HG03442 (cell line): ENCODE data around the gene ISG20L2.

ENCODE experiments used
- ATAC-seq: cut with Tn5 transposase; IDR thresholded peaks from one replicate; pipeline ENCODE4 v1.9.1; 2021; ENCODE audit warnings: mild to moderate bottlenecking, moderate library complexity; ENCODE audit not compliant: unreplicated experiment

The ISG20L2 gene

DNA sequence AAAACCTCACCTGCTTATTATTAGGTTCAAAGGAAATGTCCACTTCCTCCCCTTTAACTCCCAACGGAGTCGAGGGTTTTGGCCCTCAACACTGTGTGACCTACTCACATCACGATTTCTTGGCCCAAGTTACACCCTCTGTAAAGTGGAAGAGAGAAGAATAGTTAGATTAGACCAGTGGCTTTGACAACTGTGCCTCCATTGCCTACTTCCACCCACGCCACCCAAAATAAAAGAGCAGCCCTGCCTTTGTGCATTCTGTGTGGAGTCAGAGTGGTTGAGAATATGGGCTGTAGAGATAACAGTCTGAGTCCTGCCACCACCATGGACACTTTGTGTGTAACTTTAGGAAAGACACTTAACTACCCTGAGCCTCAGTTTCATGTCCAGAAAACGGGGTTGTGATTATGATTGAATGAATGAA is 27.0 kb upstream of the ISG20L2 start:
- ATAC-seq, result no peak

DNA sequence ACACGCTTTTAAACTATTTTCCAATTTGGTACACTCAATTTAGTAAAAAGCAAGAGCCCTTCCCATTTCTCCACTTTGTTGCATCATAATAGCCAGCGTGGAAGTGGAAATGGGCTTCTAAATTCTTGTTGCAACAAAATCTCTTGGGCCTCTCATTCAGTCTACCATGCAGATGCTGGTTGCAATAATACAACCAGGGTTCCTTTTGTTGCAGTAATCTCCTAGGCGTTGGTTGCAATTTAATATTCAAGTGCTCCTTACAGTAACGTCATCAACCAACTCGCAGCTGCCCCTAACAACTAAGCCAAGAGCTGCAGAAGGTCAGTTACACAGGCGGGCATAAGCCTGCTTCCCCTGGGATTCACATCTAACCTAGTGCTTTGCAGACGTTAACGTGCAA is 25.7 kb upstream of the ISG20L2 start:
- no peak for ATAC-seq

DNA sequence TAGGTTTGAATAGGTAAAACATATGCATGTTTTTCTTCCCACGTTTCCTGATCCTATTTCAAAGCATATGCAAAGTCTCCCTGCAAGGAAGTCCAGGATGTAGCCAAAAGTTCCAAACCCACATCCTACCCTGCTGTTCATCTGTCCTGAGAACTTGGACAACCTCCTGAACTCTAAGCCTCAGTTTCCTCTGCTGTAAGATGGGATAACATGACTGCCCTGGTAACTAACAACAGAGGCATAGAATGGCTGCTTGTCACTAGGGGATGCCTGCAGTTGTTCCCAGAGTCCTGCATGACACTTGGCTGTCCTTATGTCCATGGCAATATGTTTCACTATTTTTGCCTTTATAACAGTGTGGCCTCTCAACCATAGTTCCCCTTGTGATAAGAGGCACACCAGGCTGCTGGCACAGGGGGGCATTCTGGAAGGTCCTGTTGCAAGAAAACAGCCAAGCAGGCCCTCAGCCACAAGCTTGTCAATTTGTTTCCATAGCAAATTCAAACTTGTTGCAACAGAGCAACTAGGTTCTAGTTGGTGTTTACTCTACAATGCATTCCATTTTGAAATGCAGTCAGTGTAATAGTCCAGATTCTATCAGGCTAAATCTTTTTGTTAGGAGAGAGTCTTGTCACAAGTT is 24.4 kb upstream of the ISG20L2 start:
- no peak for ATAC-seq

DNA sequence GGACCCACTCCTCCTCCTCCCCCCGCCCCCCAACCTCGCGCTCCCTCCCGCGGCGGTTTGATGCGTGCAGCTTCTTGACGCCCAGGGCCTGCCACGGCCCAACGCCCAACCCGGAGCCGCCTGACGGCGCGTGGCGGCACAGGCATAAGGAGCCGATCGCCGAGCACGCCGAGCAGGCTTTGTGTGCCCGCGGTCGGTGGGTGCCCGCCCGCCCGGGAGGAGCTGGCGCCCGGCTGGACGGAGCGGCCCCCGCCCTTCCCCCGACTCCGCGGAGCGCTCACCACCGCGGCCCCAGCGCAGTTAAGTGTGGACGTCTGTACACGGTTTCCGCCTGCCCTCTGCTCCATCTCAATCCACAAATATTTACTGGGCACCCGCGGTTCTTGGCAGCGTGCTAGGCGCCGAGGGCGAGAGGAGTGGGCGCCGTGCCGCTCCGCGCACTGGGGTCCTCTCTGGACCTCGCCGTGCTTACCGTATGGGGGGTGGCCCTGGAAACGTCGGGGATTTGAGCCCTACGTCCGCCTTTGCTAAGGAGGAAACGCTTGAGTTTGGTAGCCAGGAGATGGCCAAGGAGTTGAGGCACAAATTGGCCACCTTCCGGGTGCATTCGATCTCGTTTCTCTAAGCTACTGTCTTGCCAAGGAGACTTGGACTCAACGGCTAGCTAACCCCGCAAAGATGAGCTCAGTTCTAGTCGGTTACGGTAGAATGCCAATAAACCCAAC is 23.4 kb upstream of the ISG20L2 start:
- peak; percentile 60 for ATAC-seq

DNA sequence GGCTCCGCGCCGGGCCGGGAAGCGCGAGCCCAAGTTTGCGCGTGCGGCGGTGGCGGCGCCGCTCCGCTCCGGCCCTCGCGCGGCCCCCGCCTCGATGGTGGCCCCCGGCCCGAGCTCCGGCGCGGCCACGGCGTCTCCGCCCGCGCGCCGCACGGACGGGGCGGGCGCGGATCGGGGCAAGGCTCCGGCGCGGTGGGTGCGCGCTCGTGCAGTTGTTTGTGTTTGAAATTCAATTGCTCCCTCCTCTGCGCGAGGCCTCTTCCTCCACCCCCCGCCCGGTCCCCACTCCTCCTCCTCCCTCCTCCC is 22.8 kb upstream of the ISG20L2 start, which contains the start of gene HDGF:
HDGF (minus strand) TSS at position 225 of the 306 bp plus-strand sequence. CDS start 246 bp downstream, outside the sequence.
- peak; percentile 5 for ATAC-seq

DNA sequence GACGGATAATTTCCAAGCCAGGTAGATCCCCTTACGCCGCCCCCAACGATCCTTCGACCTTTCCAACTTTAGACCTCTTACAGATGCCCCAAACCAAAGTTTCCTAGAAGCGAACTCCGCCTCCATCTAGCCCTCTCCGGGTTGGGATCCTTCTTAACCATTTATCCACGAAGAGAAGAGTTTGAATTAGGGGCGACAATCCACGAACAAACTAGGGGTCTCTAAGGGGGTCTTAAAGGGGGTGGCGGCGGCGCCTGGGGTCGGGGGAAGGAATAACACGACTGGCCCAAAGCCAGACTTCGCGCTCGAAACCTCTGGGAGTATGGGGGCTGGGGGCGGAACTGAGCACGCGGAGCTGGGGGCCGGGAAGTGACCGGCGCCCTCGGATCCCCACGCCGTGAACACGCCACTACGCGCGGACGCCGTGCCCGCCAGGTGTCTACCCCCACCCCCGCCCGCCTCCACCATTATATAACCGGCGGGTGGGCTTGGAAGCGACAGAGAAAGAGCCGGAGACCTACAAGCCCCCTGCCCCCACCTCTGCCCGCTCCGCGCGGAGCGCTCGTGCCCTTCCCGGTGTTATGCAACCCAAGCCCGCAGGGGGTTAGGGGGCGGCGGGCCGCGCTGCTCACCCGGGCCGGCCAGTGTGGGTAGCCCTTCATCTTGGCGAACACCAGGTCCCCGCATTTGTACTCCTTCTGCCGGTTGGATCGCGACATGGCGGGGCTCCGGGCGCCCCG is 22.3 kb upstream of the ISG20L2 start:
- ATAC-seq, result peak; percentile 7

DNA sequence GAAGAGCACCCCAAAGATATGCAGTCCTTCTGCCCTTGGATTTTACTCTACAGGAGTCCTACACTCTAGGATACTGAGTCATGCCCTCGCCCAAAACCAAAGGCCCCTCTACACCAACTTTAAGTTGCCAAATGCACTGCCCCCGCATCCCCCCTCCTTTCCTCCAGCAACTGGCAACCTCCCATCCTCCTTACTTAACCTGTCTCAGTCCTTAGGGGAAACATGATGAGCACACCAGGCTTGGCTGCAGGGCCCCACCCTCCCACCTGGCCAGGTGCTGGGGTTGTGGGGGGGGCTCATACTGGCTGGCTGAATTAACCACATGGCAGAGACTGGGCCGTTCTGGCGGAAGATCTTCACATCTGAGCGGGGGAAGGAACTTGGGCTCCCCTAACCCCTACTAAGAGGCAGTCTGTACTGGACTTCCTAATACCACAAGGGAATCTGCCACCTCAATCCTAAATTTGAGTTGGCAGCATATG is 21.7 kb upstream of the ISG20L2 start:
- ATAC-seq, result no peak

DNA sequence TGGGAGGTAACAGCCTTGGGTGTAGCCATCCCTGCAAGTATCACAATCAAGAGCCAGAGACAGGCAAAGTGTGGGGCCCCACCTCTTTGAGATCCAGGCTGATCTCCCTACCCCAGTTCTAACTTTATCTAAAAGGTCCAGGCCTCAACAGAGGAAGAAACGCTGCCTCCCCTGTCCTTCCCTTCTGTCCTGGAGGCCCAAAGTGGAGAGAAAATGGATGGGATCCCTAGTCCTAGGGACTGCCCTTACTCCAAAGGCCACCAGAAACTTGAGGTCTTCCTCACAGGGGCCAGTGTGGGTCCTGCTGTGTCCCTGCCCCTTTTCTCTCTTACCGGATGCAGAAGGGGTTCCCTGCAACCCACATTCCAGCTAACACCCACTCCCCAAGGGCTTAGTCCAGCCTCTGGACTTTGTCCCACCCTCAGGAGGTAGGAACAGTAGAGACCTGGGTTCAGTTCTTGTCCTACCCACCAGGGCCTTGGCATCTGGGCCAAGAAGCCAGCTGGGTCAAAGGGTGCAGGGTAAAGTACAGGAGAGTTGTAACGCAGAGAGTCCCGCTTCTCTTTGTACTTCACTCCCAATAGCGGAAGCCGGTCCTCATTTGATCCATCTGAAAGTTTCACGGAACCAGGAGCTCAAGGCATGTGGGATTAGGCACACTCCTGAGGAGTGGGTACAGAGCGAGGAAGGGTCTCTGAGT is 21.0 kb upstream of the ISG20L2 start:
- ATAC-seq, result no peak

DNA sequence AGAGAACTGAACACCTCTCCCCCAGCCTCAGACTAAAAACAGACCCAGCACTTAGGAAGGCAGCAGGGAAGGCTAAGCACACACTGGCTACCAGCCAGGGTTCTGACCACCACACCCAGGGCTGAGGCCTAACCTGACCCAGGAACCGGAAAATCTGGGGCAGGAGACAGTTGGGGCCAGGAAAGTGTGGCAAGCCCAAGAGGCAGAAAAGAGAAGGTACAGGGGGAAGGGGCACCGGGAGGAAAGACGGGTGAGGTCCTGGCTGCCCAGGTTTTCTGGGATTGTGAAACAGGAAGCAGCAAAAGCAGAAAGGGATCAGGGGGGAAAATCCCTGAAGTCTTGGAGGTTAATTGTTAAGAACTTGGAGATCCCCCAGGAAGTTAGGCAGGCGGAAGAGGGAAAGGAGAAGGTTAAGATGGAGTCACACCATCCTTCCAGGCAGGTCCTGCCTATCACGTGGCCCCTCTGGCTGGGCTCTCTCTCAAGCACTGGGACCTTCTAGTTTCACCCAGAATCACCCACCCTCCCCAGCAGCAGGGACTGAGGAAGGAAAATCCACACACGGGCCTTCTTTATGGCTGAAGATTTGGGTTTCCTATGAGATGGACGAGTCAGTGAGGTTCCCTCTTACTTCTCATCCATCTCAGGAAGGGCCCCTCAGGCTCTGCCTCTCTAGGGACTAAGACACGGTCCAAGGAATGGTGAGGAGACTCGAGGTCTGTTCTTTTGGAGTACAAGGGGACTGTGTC is 20.3 kb upstream of the ISG20L2 start:
- no peak for ATAC-seq

DNA sequence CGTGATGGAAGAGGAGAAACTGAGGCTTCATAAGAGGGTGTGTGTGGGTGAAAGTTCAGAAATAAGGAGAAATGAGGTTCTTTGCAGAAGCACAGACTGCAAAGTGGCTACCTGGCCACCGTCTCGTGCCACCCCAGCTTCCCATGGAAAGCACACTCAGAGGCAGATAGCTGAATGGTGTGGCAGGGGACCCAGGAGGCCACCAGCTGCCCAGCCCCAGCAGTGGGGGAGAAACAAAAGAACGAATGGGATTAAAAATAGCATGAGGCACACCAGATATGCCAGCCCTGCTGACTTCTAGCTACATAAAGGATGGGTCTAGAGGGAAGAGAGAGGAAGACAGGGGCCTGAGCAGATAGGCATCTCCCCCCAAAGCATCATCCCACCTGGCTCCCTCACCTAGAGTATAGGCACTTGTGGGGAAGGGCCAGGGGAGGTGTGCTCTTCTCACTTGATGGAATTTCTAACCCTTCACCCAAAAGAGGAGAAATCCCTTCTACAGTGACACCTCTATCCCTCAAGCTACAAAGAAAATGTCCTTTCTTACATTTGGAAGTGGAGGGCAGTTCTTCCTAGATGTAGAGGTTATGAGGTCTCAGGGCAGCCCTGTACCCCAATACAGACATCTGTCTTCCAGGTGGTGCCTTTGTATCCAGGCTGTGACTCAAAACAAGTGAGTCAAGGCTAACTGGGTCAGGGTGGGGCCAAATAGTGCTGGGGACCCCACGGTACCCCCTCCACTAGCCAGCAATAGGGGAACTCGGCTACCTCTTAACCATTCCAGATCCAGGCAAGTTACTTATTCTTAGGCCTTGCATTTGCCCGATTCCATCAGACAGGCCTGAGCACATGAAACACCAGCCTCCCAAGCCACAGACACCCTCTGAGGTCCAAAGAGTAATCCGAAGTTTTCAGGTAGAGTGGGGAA is 19.4 kb upstream of the ISG20L2 start:
- ATAC-seq, result no peak

DNA sequence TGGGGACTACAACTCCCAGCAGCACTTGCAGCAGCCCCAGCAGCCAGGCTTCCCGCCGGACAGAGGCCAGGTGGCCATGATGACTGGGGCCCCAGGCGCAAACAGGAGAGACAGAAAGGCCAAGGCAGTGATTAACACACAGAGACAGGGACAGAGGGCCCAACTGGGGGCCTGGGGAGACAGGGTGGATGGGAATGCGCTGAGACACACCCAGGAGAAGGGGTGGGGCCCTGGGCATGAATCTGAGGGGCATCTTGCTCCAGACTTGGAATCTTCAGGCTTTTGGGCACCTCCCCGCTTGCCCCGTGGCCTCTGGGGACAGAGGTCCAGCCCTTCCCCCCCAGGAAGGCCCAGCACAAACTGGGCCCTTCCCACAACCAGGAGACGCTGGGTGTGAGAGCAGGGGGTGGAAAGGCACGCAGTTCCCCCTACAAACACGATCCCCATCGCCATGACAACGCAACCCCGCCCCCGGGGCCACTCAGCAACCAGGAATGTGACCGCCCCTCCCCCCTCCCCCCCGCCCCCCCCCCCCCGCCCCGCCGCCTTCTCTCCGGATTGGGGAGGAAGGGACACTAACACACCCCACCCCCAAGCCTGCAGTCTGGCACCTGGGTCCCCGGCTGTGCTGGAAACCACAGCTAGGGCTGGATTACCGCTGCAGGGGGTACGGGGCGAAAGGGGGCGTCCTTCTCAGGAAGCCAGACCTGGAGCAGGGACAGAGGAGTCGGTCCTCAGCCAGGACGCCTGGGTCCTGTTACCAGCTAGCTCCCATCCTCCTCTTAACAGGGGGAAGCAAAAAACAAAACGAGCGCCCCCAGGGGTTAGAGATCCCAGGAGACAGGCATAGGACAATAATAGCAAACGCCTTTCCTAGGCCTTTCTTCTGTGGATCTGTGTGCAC is 18.4 kb upstream of the ISG20L2 start:
- ATAC-seq, result no peak

DNA sequence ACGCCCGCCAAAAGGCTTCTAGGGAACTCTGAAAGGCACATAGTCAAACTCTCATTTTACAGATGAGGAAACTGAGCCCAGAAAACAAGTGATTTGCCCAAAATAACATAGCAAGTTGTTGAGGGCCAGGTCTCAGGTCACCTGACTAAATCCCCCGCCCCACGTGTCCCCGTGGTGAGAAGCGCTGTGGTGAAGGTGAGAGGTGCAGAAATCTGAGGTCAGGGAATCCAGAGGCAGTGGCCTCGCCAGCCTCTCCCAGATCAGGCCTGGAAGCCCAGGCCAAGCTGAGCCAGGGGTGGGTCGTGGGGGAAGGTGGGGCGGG is 17.8 kb upstream of the ISG20L2 start:
- ATAC-seq, result no peak

DNA sequence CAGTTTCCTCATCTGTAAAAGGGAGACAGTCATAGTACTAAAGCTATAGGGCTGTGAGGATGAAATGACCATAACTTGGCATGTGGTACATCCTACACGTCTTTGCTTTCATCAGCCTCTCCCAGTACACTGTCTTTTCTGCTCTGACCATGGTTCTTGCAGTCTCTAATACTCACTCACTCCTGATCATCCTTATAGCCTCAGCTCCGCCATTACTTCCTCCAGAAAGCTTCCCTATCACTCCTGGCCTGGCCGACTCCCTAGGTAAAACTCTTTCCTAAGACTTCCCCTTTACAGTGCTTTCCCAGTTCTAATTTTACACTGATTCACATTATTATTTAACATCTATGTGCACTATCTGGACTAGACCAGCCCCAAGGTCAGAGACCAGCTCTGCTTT is 17.3 kb upstream of the ISG20L2 start:
- ATAC-seq, result no peak

DNA sequence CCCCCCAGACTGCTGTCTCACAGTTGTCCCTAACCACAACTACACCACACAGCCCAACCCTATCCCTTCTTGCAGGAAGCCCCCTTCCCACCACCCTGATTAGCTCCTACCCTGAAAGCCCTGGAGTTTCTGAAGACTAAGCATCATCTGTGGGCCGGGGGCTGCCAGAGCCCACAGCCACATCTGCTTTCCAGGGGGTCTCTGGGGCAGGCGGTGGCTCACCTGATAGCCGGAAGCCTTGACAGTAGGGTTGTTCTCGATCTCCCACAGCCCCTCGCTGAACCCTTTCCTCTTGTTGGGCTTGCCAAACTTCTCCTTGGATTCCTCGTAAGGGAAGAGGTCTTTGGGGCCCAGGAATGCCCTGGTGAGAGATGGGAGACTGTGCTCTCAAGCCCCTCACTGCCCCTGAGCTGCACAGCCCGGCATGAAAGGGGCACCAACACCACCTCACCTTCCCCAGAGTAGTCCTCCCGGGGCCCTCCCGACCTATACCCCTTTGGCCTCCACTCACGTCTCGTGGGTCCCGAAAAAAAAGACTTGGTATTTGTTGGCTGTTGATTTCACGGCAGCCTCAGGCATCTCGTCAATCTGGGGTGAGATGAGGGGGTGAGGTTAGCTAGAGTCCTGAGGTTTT is 16.3 kb upstream of the ISG20L2 start:
- no peak for ATAC-seq

DNA sequence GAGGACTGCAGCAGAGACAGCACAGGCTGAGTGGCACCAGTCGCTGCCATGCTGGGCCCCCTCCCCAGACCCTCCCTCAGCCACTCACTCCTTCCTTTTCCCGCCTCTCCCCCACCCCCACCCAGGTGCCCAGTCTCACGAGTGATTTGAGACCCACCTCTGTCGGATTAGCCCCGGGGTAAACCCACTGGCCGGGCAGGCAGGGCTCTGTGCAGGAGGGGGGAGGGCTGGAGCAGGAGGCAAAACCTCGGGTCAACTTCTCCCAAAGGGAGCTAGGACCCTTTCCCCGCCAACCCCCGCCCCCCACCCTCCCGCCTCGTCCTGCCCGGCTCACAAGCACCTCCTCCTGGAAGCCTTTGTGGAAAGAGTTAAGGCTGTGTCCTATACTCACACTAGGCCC is 15.8 kb upstream of the ISG20L2 start:
- no peak for ATAC-seq

DNA sequence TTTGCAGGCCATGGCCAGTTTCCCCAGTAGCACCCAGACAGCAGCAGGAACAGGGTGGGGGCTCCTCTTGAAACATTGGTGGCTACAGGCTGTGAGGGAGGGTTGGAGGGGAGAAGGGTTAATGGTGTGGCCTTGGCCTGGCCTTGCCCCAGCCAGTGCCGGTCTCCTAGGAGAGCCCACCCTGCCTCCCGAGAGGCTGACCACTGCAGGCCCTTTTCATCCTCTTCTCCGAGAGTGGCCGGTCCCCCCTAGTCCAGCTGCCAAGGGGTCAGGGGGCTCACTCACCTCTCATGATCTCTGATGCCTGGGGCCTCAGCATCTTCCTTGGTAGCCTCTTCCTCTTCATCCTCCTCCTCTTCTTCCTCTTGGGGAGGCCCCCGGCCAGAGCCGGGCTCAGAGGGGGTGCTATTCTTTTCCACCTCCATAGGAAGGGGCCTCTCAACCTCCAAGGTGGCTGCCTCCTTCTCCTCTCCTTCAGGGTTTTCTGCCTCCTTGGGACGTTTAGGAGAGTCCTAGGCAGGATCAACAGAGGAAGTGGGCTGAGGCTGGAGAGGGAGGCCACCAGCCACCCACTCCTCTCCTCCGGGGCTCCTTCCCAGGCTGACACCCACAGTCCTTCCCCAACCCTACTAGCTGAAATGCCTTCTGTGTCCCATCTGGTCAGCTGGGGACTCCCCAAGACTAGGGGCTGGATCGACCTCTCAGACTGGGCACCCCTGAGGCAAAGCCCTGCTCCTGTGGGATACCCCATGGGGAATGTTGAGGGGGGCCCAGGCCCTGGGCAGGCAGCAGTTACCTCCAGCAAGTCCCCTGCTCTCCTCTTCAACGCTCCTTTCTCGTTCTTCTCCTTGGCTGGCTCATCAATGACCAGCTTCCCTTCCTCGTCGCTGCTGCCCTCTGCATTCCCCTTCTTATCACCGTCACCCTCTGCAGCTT is 15.1 kb upstream of the ISG20L2 start:
- no peak for ATAC-seq

DNA sequence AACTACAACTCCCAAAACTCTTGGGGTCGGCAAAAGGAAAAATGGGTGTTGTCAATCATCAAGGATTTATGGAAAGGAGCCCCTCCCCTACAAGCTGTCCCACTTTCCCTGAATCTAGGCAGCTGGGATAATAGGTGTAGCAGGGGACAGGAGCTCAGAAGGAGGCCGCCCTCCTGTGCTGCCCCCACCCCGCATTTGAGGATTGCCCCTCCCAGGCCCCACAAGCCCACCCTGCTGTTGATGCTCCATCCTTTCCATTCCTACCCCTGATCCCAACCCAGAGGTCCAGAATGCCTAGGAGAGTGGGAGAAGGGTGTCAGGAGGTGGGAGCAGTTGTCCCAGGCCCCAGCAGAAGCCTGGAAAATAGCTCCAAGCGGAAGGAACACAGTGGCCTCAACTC is 14.2 kb upstream of the ISG20L2 start:
- ATAC-seq, result no peak
